SK-N-MC (cell line): ENCODE data around the gene CYP17A1.

ENCODE experiments used
- EZH2 ChIP-seq: fragments of 200-600 bp; sonication (generic); IDR thresholded peaks from one replicate; pipeline ENCODE4 v1.6.1; 2017; ENCODE audit warnings: antibody characterized with exemption
- FOXP2 ChIP-seq: optimal IDR thresholded peaks from 2 replicates; pipeline ENCODE3; 2011; ENCODE audit warnings: mild to moderate bottlenecking, moderate library complexity; ENCODE audit not compliant: insufficient read depth; ENCODE audit errors: extremely low read length, control extremely low read depth
- POLR2AphosphoS5 ChIP-seq: IDR thresholded peaks from 2 replicates; pipeline ENCODE4 v1.6.1; 2012; ENCODE audit warnings: mild to moderate bottlenecking, low read depth, low read length, borderline replicate concordance

DNA sequence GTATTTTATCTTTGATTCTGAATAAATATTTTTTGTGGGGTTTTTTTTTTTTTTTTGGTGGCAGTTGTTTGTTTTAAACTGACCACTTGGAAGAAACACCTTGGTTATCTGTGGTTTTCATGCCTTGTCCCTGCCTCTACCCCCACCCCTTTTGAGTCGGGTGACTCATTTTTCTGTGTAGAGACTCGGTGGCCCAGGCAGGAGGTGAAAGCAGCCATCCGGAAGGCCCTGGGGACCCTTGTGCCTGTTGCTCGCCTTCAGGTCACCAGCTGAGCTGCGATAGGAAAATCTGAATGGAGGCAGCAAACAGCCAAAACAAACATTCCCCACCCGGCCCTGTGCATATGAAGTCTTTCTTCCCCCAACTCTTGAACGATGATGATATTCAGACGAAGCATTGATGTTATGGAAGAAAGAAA is 22.8 kb downstream of the CYP17A1 start:
- TF ChIP-seq EZH2 (no peak), POLR2AphosphoS5 (no peak), FOXP2 (no peak)
